Ectodermal cell (in vitro differentiated cells): ENCODE data around the gene SMAD3.

ENCODE experiments used
- H3K27ac ChIP-seq: 2 replicates; pipeline ENCODE4 v1.7.0; 2013; ENCODE audit warnings: mild to moderate bottlenecking, low read depth, low read length; ENCODE audit not compliant: insufficient read depth, poor library complexity, severe bottlenecking
- H3K27me3 ChIP-seq: 2 replicates; pipeline ENCODE4 v1.7.0; 2013; ENCODE audit warnings: mild to moderate bottlenecking, low read length; ENCODE audit not compliant: insufficient read depth, control insufficient read depth, poor library complexity, severe bottlenecking
- H3K36me3 ChIP-seq: one replicate; pipeline ENCODE4 v1.7.0; 2013; ENCODE audit warnings: low read length; ENCODE audit not compliant: control insufficient read depth, insufficient read depth
- H3K4me1 ChIP-seq: one replicate; pipeline ENCODE4 v1.7.0; 2013; ENCODE audit warnings: low read length; ENCODE audit not compliant: control insufficient read depth, insufficient read depth
- H3K4me3 ChIP-seq: 2 replicates; pipeline ENCODE4 v1.7.0; 2013; ENCODE audit warnings: low read depth, low read length, control low read depth; ENCODE audit not compliant: insufficient read depth
- H3K9me3 ChIP-seq: 2 replicates; pipeline ENCODE4 v1.7.0; 2013; ENCODE audit warnings: mild to moderate bottlenecking, low read length, moderate library complexity; ENCODE audit not compliant: control insufficient read depth
- WGBS, 2 experiments: methylation state at CpG; one replicate each; pipeline ENCODE4 v1.1.7; 2013; ENCODE audit warnings: missing lambda C conversion rate in 2 of 2; 5-methylcytosine and 5-hydroxymethylcytosine counted together

Gene SMAD3

GRCh38 chr15:67174446-67174845, 109.0 kb downstream of the SMAD3 start:
- Histone ChIP-seq H3K27me3 (no peaks in the 10 kb centered on the region), H3K4me3 (no peak overlapping the region), H3K9me3 (no peaks in the 10 kb centered on the region), H3K4me1 (peaks cover 17% of the 10 kb centered on the region), H3K36me3 (peaks cover 6% of the 10 kb centered on the region), H3K27ac (no peak overlapping the region)
- WGBS, 2 experiments: 88 to 95% methylated on average over 3 of the region's 3 CpGs

GRCh38 chr15:67174864-67175573, 109.6 kb downstream of the SMAD3 start:
- 82 to 88% methylated on average over 9 of the region's 9 CpGs for WGBS, 2 experiments
- Histone ChIP-seq H3K27me3 (no peaks in the 10 kb centered on the region), H3K4me3 (no peak overlapping the region), H3K4me1 (peaks cover 17% of the 10 kb centered on the region), H3K9me3 (no peaks in the 10 kb centered on the region), H3K27ac (no peak overlapping the region), H3K36me3 (peaks cover 6% of the 10 kb centered on the region)

- 91 to 93% methylated on average over 11 of the region's 11 CpGs for WGBS, 2 experiments
- Histone ChIP-seq H3K4me3 (no peak overlapping the region), H3K9me3 (no peaks in the 10 kb centered on the region), H3K4me1 (peaks cover 17% of the 10 kb centered on the region), H3K27me3 (no peaks in the 10 kb centered on the region), H3K27ac (no peak overlapping the region), H3K36me3 (peaks cover 6% of the 10 kb centered on the region)
Observed at GRCh38 chr15:67175643-67176071, 110.3 kb downstream of the SMAD3 start.

GRCh38 chr15:67176195-67176971, 111.0 kb downstream of the SMAD3 start:
- no peaks in the 10 kb centered on the region for H3K36me3 ChIP-seq
- H3K4me3 ChIP-seq: no peak overlapping the region
- H3K27ac ChIP-seq: no peak overlapping the region
- peaks cover 17% of the 10 kb centered on the region for H3K4me1 ChIP-seq
- H3K27me3 ChIP-seq: no peaks in the 10 kb centered on the region
- 72 to 79% methylated on average over 14 of the region's 14 CpGs for WGBS, 2 experiments
- H3K9me3 ChIP-seq: no peaks in the 10 kb centered on the region

- Histone ChIP-seq H3K9me3 (no peaks in the 10 kb centered on the region), H3K4me3 (no peak overlapping the region), H3K36me3 (no peaks in the 10 kb centered on the region), H3K27ac (no peak overlapping the region), H3K4me1 (peaks cover 17% of the 10 kb centered on the region), H3K27me3 (no peaks in the 10 kb centered on the region)
- WGBS, 2 experiments: 90% methylated on average over 6 of the region's 6 CpGs
Observed at GRCh38 chr15:67177752-67178151, 112.3 kb downstream of the SMAD3 start.

- Histone ChIP-seq H3K36me3 (no peaks in the 10 kb centered on the region), H3K4me3 (no peak overlapping the region), H3K27me3 (no peaks in the 10 kb centered on the region), H3K4me1 (peaks cover 17% of the 10 kb centered on the region), H3K9me3 (no peaks in the 10 kb centered on the region), H3K27ac (no peak overlapping the region)
- WGBS, 2 experiments: 95 to 96% methylated on average over 11 of the region's 11 CpGs
Observed at GRCh38 chr15:67178569-67179210, 113.3 kb downstream of the SMAD3 start.

- Histone ChIP-seq H3K9me3 (no peaks in the 10 kb centered on the region), H3K4me3 (no peak overlapping the region), H3K27ac (no peak overlapping the region), H3K27me3 (no peaks in the 10 kb centered on the region), H3K4me1 (peaks cover 17% of the 10 kb centered on the region), H3K36me3 (no peaks in the 10 kb centered on the region)
- WGBS, 2 experiments: 88 to 91% methylated on average over 9 of the region's 9 CpGs
Observed at GRCh38 chr15:67179411-67179995, 114.1 kb downstream of the SMAD3 start.

- no peak overlapping the region for H3K4me3 ChIP-seq
- H3K4me1 ChIP-seq: peaks cover 17% of the 10 kb centered on the region
- H3K27ac ChIP-seq: no peak overlapping the region
- WGBS, 2 experiments: 95 to 96% methylated on average over 11 of the region's 11 CpGs
- H3K9me3 ChIP-seq: no peaks in the 10 kb centered on the region
- no peaks in the 10 kb centered on the region for H3K36me3 ChIP-seq
- H3K27me3 ChIP-seq: no peaks in the 10 kb centered on the region
Observed at GRCh38 chr15:67180035-67180434, 114.6 kb downstream of the SMAD3 start.

GRCh38 chr15:67180514-67181191, 115.3 kb downstream of the SMAD3 start:
- Histone ChIP-seq H3K27ac (no peak overlapping the region), H3K4me1 (peaks cover 13% of the 10 kb centered on the region), H3K27me3 (no peaks in the 10 kb centered on the region), H3K4me3 (no peak overlapping the region), H3K9me3 (no peaks in the 10 kb centered on the region), H3K36me3 (no peaks in the 10 kb centered on the region)
- WGBS, 2 experiments: 94 to 98% methylated on average over 9 of the region's 10 CpGs
